Measurements from ENCODE around the gene GNL1. TPM values are rescaled to one million over a fixed set of nuclear protein-coding genes. Genes with fewer than 3 reads are reported as not detected.
"Not testable (repeated sequence)": the region's sequence is repeated elsewhere in the genome, so short reads cannot be mapped to it uniquely, and the experiment has no call there.

The GNL1 gene
- total RNA-seq, 1 experiment from 2014 or later: 49.5 TPM

- no peaks in the 10 kb centered on the region for H3K36me3 ChIP-seq
- H3K27ac ChIP-seq: no peak overlapping the region
- DNase-seq (ENCODE audit: low read depth in 1 of 2, low spot score in 2 of 2): no peak
Measured at GRCh38 chr6:30533460-30534294, 22.6 kb downstream of the GNL1 start.

GRCh38 chr6:30530014-30530413 is 26.3 kb downstream of the GNL1 start:
- DNase-seq (ENCODE audit: low read depth in 1 of 2, low spot score in 2 of 2): no peak
- H3K27me3 ChIP-seq (replicated peaks): no peaks in the 10 kb centered on the region
- H3K4me1 ChIP-seq (replicated peaks): peaks cover 6% of the 10 kb centered on the region
- no peaks in the 10 kb centered on the region for H3K9me3 ChIP-seq (replicated peaks)
- H3K4me3 ChIP-seq: no peak overlapping the region
- H3K27ac ChIP-seq: no peak overlapping the region
- H3K36me3 ChIP-seq: no peaks in the 10 kb centered on the region

More at GRCh38 chr6:30533460-30534294, 22.6 kb downstream of the GNL1 start:
- H3K4me1 ChIP-seq (replicated peaks): no peaks in the 10 kb centered on the region
- no peaks in the 10 kb centered on the region for H3K27me3 ChIP-seq (replicated peaks)
- no peak overlapping the region for H3K4me3 ChIP-seq
- H3K9me3 ChIP-seq (replicated peaks): no peaks in the 10 kb centered on the region

- H3K27me3 ChIP-seq (replicated peaks); H3K4me1 ChIP-seq (replicated peaks); H3K4me3 ChIP-seq; H3K27ac ChIP-seq; H3K36me3 ChIP-seq; H3K9me3 ChIP-seq (replicated peaks); DNase-seq (ENCODE audit: low read depth in 1 of 2, low spot score in 2 of 2): not testable (repeated sequence)
Measured at GRCh38 chr6:30529349-30529875, 26.9 kb downstream of the GNL1 start.

GRCh38 chr6:30526444-30526843 is 29.8 kb downstream of the GNL1 start:
- not testable (repeated sequence) for DNase-seq (ENCODE audit: low read depth in 1 of 2, low spot score in 2 of 2); H3K36me3 ChIP-seq; H3K9me3 ChIP-seq (replicated peaks); H3K4me3 ChIP-seq; H3K27me3 ChIP-seq (replicated peaks); H3K27ac ChIP-seq
- H3K4me1 ChIP-seq (replicated peaks): peaks cover 13% of the 10 kb centered on the region

- not testable (repeated sequence) for H3K27me3 ChIP-seq (replicated peaks); H3K4me3 ChIP-seq; H3K27ac ChIP-seq; DNase-seq (ENCODE audit: low read depth in 1 of 2, low spot score in 2 of 2); H3K9me3 ChIP-seq (replicated peaks); H3K36me3 ChIP-seq
- H3K4me1 ChIP-seq (replicated peaks): peaks cover 19% of the 10 kb centered on the region
Measured at GRCh38 chr6:30521952-30522351, 34.3 kb downstream of the GNL1 start.

GRCh38 chr6:30521082-30521481 is 35.2 kb downstream of the GNL1 start:
- peak; percentile 47 to 85 for DNase-seq (ENCODE audit: low read depth in 1 of 2, low spot score in 2 of 2)

GRCh38 chr6:30520522-30520921 is 35.8 kb downstream of the GNL1 start:
- Histone ChIP-seq H3K9me3 (replicated peaks) (no peaks in the 10 kb centered on the region), H3K4me3 (no peak overlapping the region), H3K4me1 (replicated peaks) (peaks cover 27% of the 10 kb centered on the region), H3K36me3 (no peaks in the 10 kb centered on the region), H3K27ac (no peak overlapping the region), H3K27me3 (replicated peaks) (no peaks in the 10 kb centered on the region)
- no peak for DNase-seq (ENCODE audit: low read depth in 1 of 2, low spot score in 2 of 2)

More at GRCh38 chr6:30521082-30521481, 35.2 kb downstream of the GNL1 start:
- H3K4me3 ChIP-seq; H3K36me3 ChIP-seq; H3K9me3 ChIP-seq (replicated peaks); H3K27ac ChIP-seq; H3K27me3 ChIP-seq (replicated peaks): not testable (repeated sequence)
- H3K4me1 ChIP-seq (replicated peaks): peaks cover 23% of the 10 kb centered on the region

GRCh38 chr6:30518505-30519145 is 37.7 kb downstream of the GNL1 start:
- not testable (repeated sequence) for H3K4me3 ChIP-seq; H3K27me3 ChIP-seq (replicated peaks); H3K9me3 ChIP-seq (replicated peaks); DNase-seq (ENCODE audit: low read depth in 1 of 2, low spot score in 2 of 2); H3K27ac ChIP-seq; H3K36me3 ChIP-seq
- peaks cover 27% of the 10 kb centered on the region for H3K4me1 ChIP-seq (replicated peaks)

GRCh38 chr6:30517767-30518504 is 38.4 kb downstream of the GNL1 start:
- H3K9me3 ChIP-seq (replicated peaks); H3K36me3 ChIP-seq; H3K27me3 ChIP-seq (replicated peaks); H3K4me3 ChIP-seq; H3K27ac ChIP-seq; DNase-seq (ENCODE audit: low read depth in 1 of 2, low spot score in 2 of 2): not testable (repeated sequence)
- peaks cover 27% of the 10 kb centered on the region for H3K4me1 ChIP-seq (replicated peaks)

GRCh38 chr6:30516754-30517076 is 39.6 kb downstream of the GNL1 start:
- not testable (repeated sequence) for DNase-seq (ENCODE audit: low read depth in 1 of 2, low spot score in 2 of 2); H3K36me3 ChIP-seq; H3K27me3 ChIP-seq (replicated peaks); H3K9me3 ChIP-seq (replicated peaks)
- Histone ChIP-seq H3K27ac (peak overlapping the region; percentile 53; the same call in 1 of the 2 replicates), H3K4me3 (peak overlapping the region; percentile 36), H3K4me1 (replicated peaks) (peaks cover 22% of the 10 kb centered on the region)

GRCh38 chr6:30515944-30516753 is 40.1 kb downstream of the GNL1 start:
- Histone ChIP-seq H3K9me3 (replicated peaks) (no peaks in the 10 kb centered on the region), H3K36me3 (no peaks in the 10 kb centered on the region), H3K27me3 (replicated peaks) (no peaks in the 10 kb centered on the region), H3K4me3 (peak overlapping the region; percentile 36), H3K4me1 (replicated peaks) (peaks cover 17% of the 10 kb centered on the region), H3K27ac (peak overlapping the region; percentile 53)
- DNase-seq (ENCODE audit: low read depth in 1 of 2, low spot score in 2 of 2): peak; percentile 63 to 71

GRCh38 chr6:30515106-30515505 is 41.2 kb downstream of the GNL1 start:
- no peak for DNase-seq (ENCODE audit: low read depth in 1 of 2, low spot score in 2 of 2)
- H3K4me3 ChIP-seq: no peak overlapping the region
- no peaks in the 10 kb centered on the region for H3K27me3 ChIP-seq (replicated peaks)
- H3K36me3 ChIP-seq: no peaks in the 10 kb centered on the region
- no peak overlapping the region for H3K27ac ChIP-seq
- peaks cover 8% of the 10 kb centered on the region for H3K4me1 ChIP-seq (replicated peaks)
- H3K9me3 ChIP-seq (replicated peaks): no peaks in the 10 kb centered on the region

- Histone ChIP-seq H3K36me3 (no peaks in the 10 kb centered on the region), H3K9me3 (replicated peaks) (no peaks in the 10 kb centered on the region), H3K27me3 (replicated peaks) (no peaks in the 10 kb centered on the region), H3K27ac (no peak overlapping the region), H3K4me3 (no peak overlapping the region), H3K4me1 (replicated peaks) (peaks cover 15% of the 10 kb centered on the region)
- no peak for DNase-seq (ENCODE audit: low read depth in 1 of 2, low spot score in 2 of 2)
Measured at GRCh38 chr6:30513451-30513850, 42.8 kb downstream of the GNL1 start.

Measured in SJSA1 (cell line).